SHP77 treated with DMSO at 0.1 percent for 48 hours (cell line): ENCODE data around the gene ZDHHC1.
"Not testable (repeated sequence)": the region's sequence is repeated elsewhere in the genome, so short reads cannot be mapped to it uniquely, and the experiment has no call there.

Experiments
- DNase-seq: peaks from one replicate; lab custom pipeline; 2025; lab: John Stamatoyannopoulos, UW

ZDHHC1 gene

DNA sequence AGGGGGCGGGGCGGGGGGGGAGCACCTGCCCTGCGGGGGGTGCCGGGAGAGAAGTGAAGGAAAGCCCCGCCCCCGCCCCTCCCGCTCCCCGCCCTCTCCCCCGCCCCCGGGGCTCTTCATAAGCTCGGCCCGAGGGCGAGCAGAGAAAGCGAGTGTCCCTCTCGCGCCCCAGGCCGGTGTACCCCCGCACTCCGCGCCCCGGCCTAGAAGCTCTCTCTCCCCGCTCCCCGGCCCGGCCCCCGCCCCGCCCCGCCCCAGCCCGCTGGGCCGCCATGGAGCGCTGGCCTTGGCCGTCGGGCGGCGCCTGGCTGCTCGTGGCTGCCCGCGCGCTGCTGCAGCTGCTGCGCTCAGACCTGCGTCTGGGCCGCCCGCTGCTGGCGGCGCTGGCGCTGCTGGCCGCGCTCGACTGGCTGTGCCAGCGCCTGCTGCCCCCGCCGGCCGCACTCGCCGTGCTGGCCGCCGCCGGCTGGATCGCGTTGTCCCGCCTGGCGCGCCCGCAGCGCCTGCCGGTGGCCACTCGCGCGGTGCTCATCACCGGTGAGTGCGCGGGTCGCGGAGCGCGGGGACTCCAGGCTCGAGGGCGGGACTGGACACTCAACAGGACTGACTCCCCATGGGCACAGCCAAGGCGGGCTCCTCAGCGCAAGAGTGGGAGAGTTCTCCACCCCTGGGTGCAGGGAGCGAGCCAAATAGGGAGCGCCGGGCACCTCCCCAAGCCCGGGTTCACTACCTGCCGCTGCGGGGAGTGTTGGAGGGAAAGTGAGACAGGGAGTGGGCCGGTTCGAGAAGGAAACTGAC is 14.9 kb upstream of the ZDHHC1 start, which contains the start of gene HSD11B2:
TSS of gene HSD11B2 (plus strand) at position 145 of the 798 bp plus-strand sequence. CDS start at position 273, 128 bp downstream.
- DNase-seq = no peak

DNA sequence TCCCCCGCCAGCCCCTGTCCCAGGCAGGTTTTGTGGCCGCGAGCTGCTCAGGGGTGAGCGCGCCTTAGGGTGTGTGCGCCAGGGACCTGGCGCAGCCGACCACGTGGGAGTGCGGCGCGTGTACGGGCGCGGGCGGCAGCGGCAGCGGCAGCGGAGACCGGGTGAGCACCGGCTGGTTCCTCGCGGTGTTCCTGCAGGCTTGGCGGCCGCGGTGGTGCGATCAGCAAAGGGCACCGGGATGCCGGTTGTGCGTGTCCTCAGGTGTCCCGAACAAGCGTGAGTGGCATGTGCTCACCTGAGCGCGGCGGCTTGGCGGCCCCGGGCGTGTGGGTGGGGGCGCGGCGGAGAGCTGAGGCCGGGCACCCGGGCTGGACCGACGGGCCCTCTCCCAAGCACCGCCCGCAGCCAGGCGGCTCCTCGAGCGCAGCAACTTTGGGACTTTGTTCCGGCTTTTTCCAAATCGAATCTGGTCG is 14.3 kb upstream of the ZDHHC1 start:
- DNase-seq = no peak

GRCh38 chr16:67429799-67430503 is 13.7 kb upstream of the ZDHHC1 start:
- no peak for DNase-seq

GRCh38 chr16:67429053-67429798 is 12.9 kb upstream of the ZDHHC1 start:
- no peak for DNase-seq

- DNase-seq = no peak
These were observed 12.0 kb upstream of the ZDHHC1 start for GRCh38 chr16:67428146-67428731.

GRCh38 chr16:67426950-67427349 is 10.7 kb upstream of the ZDHHC1 start:
- DNase-seq = no peak

DNA sequence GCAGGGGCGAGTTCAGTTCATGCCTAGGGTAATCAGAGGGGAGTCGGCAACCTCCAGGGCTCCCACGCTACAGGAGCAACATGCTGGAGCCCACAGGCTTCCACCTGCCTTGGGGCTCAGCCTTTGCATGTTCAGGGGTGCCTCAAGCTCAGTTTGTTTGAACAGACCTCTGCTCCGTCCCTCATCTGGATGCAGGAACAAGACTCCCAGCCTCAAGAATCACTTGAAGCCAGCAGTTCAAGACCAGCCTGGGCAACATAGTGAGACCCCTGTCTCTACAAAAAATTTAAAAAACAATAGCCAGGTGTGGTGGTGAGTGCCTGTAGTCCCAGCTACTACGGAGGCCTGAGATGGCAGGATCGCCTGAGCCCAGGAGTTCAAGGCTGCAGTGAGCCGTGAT is 9.7 kb upstream of the ZDHHC1 start:
- DNase-seq = no peak

- no peak for DNase-seq
These were observed 9.3 kb upstream of the ZDHHC1 start for GRCh38 chr16:67425580-67425979.

- DNase-seq = no peak
These were observed 8.8 kb upstream of the ZDHHC1 start for GRCh38 chr16:67425061-67425460.

GRCh38 chr16:67424261-67424615 is 8.0 kb upstream of the ZDHHC1 start:
- DNase-seq = no peak

DNA sequence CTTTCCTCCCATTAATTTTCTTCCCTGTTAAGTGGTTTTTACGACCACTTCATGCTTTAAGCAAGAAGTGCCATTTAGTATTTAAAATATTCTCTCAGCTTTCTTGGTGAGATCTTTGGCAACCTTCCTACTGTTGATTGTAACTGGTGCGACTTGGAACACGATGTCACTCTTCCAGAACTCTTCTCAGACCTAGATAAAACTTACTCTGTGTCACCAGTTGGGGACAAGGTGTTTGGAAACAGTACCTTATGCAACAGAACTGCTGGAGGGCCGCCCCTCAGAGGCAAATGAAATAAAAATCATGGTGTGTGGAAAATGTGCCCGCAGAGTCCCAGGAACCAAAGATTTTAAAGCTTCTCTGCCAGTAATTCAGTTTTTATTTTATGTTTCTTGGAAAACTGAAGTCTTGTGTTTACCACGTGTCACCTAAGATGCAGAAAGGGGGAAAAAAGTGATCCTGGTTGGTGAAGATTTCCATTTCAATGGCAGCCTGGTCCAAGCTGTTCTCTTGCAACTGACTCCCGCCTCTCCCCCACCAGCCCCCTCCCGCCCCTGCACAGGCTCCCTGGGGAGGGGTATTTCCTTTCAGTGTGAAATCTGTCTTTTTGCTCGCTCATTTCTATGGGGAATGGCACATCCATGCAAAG is 7.5 kb upstream of the ZDHHC1 start:
- no peak for DNase-seq

GRCh38 chr16:67423015-67423414 is 6.7 kb upstream of the ZDHHC1 start:
- DNase-seq = no peak

GRCh38 chr16:67421030-67421429 is 4.8 kb upstream of the ZDHHC1 start:
- no peak for DNase-seq

DNA sequence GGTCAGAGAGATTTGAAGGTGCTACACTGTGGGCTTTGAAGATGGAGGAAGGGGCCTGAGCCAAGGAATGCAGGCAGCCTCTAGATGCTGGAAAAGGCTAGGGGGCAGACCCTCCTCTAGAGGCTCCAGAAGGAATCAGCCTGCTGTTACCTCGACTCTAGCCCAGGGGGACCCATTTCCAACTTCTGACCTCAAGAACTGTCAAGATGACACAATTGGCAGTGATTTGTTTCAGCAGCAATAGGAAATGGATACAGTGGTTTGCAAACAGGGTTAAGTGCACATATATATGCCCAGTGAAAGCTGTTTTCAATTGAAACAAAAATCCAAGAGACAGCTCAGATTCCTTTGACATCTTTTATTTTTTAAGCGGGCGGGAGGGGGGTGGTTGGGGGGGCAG is 3.7 kb upstream of the ZDHHC1 start:
- DNase-seq = no peak

- DNase-seq = no peak
These were observed 3.2 kb upstream of the ZDHHC1 start for GRCh38 chr16:67419502-67419901.

DNA sequence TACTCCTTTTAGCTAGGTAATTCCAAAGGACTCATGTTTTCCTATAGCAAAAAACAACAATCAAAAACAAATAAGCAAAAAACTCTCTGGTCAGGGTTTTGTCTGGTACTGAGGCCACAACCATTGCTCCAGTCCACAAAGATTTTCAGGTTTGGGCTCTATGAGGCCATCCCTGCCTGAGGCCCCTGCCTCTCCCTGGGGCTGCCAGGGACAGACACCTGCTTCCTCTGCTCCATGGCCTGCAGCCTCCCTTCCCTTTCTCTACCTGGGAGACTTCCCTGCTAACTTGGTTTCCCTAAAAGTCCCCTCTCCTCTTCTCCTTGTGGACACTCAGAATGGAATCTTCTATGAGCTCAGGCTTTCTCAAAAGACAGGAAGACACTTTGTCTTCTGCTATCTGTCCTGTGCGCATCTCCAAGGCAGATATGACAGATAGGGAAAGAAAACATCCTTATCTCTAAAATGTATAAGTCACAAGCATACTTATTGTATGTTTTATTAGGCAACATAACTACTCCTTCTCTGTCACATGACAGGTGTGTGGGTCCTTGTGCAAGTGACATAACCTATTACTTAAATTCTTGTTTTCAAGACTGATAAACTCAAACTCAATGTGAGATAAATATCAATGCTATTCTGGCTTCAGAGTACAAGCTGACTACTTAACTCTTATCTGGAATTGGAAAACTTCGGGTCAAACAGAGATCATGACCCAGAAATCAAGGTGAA is 1.2 kb upstream of the ZDHHC1 start:
- DNase-seq = no peak

DNA sequence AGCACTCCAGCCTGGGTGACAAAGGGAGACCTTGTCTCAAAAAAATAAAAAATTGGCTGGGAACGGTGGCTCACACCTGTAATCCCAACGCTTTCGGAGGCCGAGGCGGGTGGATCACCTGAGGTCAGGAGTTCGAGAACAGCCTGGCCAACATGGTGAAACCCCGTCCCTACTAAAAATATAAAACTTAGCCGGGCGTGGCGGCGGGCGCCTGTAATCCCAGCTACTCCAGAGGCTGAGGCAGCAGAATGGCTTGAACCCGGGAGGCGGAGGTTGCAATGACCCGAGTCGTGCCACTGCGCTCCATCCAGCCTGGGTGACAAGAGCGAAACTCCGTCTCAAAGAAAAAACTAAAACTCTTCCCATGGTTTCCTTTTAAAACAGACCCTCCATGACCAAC is 856 bp downstream of the ZDHHC1 start:
- DNase-seq = not testable (repeated sequence)

GRCh38 chr16:67413978-67414911 is 2.0 kb downstream of the ZDHHC1 start:
- no peak for DNase-seq

DNA sequence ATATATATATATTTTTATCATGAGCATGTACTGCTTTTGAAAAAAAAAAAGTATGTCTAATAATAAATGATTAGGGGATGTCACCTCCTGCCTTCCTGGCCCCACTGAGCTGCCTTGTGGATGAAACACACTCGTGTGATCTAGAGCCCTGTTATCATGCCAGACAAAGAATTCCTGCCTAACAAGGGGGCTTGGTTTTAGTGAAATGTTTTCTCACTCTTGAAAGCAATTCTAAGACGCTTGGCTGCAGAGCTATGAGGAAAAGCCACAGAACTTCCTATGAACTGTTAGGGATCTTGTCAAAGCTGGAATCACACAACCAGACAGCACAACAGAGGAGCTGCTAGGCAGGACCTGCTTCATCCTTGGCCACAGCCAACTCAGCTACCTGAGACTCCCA is 4.0 kb downstream of the ZDHHC1 start:
- DNase-seq = no peak

DNA sequence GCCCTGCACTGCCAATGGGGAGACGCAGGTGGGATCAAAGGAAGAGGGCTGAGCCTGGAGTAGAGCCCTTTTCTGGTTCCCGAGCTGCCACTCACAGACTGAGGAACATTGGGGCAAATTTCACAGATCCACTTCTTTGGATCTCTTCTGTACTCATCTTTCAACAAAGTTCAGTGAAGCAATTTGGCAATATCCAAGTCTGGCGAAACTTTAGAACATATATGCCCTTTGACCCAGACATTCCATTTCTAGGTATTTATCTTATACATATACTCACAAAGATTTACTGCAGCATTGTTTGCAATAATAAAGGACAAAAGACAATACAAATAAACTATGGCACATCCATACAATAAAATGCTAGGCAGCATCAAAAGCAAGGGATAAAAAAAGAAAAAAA is 4.9 kb downstream of the ZDHHC1 start:
- no peak for DNase-seq
